HepG2 (cell line): ENCODE results near the gene HS3ST5. TPM values are rescaled to one million over a fixed set of nuclear protein-coding genes. Genes with fewer than 3 reads are reported as not detected.
A peak's percentile ranks its signal among the peaks of the same experiment; 100 is the strongest.

ENCODE experiments used
- BRF2 ChIP-seq: sonication (generic); formaldehyde crosslinking; IDR thresholded peaks from 2 replicates; pipeline ENCODE4 v1.8.1; 2022; ENCODE audit warnings: mild to moderate bottlenecking, missing genetic modification reagents
- CBFB ChIP-seq: sonication (generic); formaldehyde crosslinking; IDR thresholded peaks from 2 replicates; pipeline ENCODE4 v1.4.0; 2020; ENCODE audit warnings: missing genetic modification reagents
- FLYWCH1 ChIP-seq: sonication (generic); formaldehyde crosslinking; IDR thresholded peaks from 2 replicates; pipeline ENCODE4 v1.8.1; 2023; ENCODE audit warnings: mild to moderate bottlenecking, missing genetic modification reagents
- GPBP1L1 ChIP-seq: sonication (generic); formaldehyde crosslinking; IDR thresholded peaks from 2 replicates; pipeline ENCODE4 v1.5.0; 2020; ENCODE audit warnings: mild to moderate bottlenecking, missing genetic modification reagents
- KLF13 ChIP-seq: sonication (generic); formaldehyde crosslinking; IDR thresholded peaks from 2 replicates; pipeline ENCODE4 v1.4.0; 2020; ENCODE audit warnings: mild to moderate bottlenecking, missing genetic modification reagents
- KLF16 ChIP-seq, 2 experiments: sonication (generic) in 1 of 2; formaldehyde crosslinking in 1 of 2; IDR thresholded peaks; 2 replicates each; pipeline versions ENCODE4 v1.6.1 to v1.8.0; 2016 to 2023; ENCODE audit warnings: missing genetic modification reagents in 2 of 2, missing compliant biosample characterization in 1 of 2
- MTA1 ChIP-seq: sonication (generic); formaldehyde crosslinking; IDR thresholded peaks from 2 replicates; pipeline ENCODE4 v1.4.0; 2020; ENCODE audit warnings: missing genetic modification reagents, mild to moderate bottlenecking, borderline replicate concordance
- NCOA5 ChIP-seq: sonication (generic); formaldehyde crosslinking; IDR thresholded peaks from 2 replicates; pipeline ENCODE4 v1.4.0; 2020; ENCODE audit warnings: missing genetic modification reagents
- SOX13 ChIP-seq, 3 experiments: fragments of 450-650 bp in 1 of 3; sonication (generic) in 1 of 3; formaldehyde crosslinking in 1 of 3; IDR thresholded peaks in 2 of 3; conservative IDR thresholded peaks in 1 of 3; 2 replicates each; pipeline versions ENCODE4 v1.5.0 to v1.6.1; 2016 to 2020; ENCODE audit warnings: antibody characterized with exemption in 1 of 3, mild to moderate bottlenecking in 1 of 3, missing compliant biosample characterization in 1 of 3, missing genetic modification reagents in 1 of 3, moderate library complexity in 1 of 3
- SOX5 ChIP-seq: IDR thresholded peaks from 2 replicates; pipeline ENCODE4 v1.6.1; 2016; ENCODE audit warnings: borderline replicate concordance
- SP4 ChIP-seq: sonication (generic); formaldehyde crosslinking; IDR thresholded peaks from 2 replicates; pipeline ENCODE4 v1.8.1; 2023; ENCODE audit warnings: mild to moderate bottlenecking, missing genetic modification reagents
- SRSF9 ChIP-seq: fragments of 200-400 bp; formaldehyde crosslinking; IDR thresholded peaks from 2 replicates; pipeline ENCODE4 v1.6.1; 2018; ENCODE audit warnings: borderline replicate concordance, mild to moderate bottlenecking, low read depth, low read length; ENCODE audit not compliant: insufficient read depth, poor library complexity, severe bottlenecking
- SRY ChIP-seq: sonication (generic); formaldehyde crosslinking; IDR thresholded peaks from 2 replicates; pipeline ENCODE4 v1.8.0; 2022; ENCODE audit warnings: mild to moderate bottlenecking, missing genetic modification reagents
- SYNCRIP ChIP-seq: fragments of 200-400 bp; formaldehyde crosslinking; IDR thresholded peaks from 2 replicates; pipeline ENCODE4 v1.6.1; 2018; ENCODE audit warnings: mild to moderate bottlenecking, low read depth, low read length; ENCODE audit not compliant: insufficient read depth
- TAF15 ChIP-seq: fragments of 200-400 bp; formaldehyde crosslinking; IDR thresholded peaks from one replicate; pipeline ENCODE4 v1.6.1; 2018; ENCODE audit warnings: mild to moderate bottlenecking, low read depth, low read length; ENCODE audit not compliant: poor library complexity, severe bottlenecking
- TP53 ChIP-seq: sonication (generic); formaldehyde crosslinking; conservative IDR thresholded peaks from 2 replicates; pipeline ENCODE4 v1.4.0; 2020; ENCODE audit warnings: missing genetic modification reagents
- YY1 ChIP-seq: IDR thresholded peaks from 2 replicates; pipeline ENCODE4 v1.6.1; 2011; ENCODE audit warnings: low read length, low read depth, moderate library complexity, mild to moderate bottlenecking; ENCODE audit not compliant: insufficient read depth, insufficient replicate concordance
- ZFP36L1 ChIP-seq: sonication (generic); formaldehyde crosslinking; IDR thresholded peaks from 2 replicates; pipeline ENCODE4 v1.8.0; 2022; ENCODE audit warnings: mild to moderate bottlenecking, missing genetic modification reagents, moderate library complexity
- ZNF296 ChIP-seq: sonication (generic); formaldehyde crosslinking; conservative IDR thresholded peaks from 2 replicates; pipeline ENCODE4 v1.5.0; 2020; ENCODE audit warnings: mild to moderate bottlenecking, missing genetic modification reagents
- ZNF678 ChIP-seq: sonication (generic); formaldehyde crosslinking; IDR thresholded peaks from 2 replicates; pipeline ENCODE4 v1.4.0; 2020; ENCODE audit warnings: mild to moderate bottlenecking, missing genetic modification reagents
- ZNF703 ChIP-seq: sonication (generic); formaldehyde crosslinking; IDR thresholded peaks from 2 replicates; pipeline ENCODE4 v1.5.1; 2020; ENCODE audit warnings: missing genetic modification reagents, mild to moderate bottlenecking, moderate library complexity, borderline replicate concordance
- ZNF746 ChIP-seq: sonication (generic); formaldehyde crosslinking; IDR thresholded peaks from 2 replicates; pipeline ENCODE4 v1.8.0; 2022; ENCODE audit warnings: mild to moderate bottlenecking, missing genetic modification reagents
- ZSCAN30 ChIP-seq: sonication (generic); formaldehyde crosslinking; IDR thresholded peaks from 2 replicates; pipeline ENCODE4 v1.5.0; 2020; ENCODE audit warnings: mild to moderate bottlenecking, missing genetic modification reagents
- ZXDC ChIP-seq: sonication (generic); formaldehyde crosslinking; IDR thresholded peaks from 2 replicates; pipeline ENCODE4 v1.5.0; 2020; ENCODE audit warnings: mild to moderate bottlenecking, missing genetic modification reagents
- polyA plus RNA-seq, 8 experiments: library from polyadenylated mRNA; depleted of rRNA in 3 of 8; stranded (reverse) in 7 of 8; unstranded in 1 of 8; fragments of >200 nt; fragmentation: Illumina TruSeq in 4 of 8; extraction: Trizol in 4 of 8; gene quantifications; 2 replicates each; pipeline versions ENCODE4 v1.2.1 to v1.2.3, GENCODE V29; 2011 to 2016; ENCODE audit warnings: low read depth in 4 of 8, missing spikeins in 1 of 8, mixed read lengths in 1 of 8; ENCODE audit not compliant: insufficient read depth in 1 of 8
- total RNA-seq, 5 experiments: library from RNA; depleted of rRNA; stranded (reverse); fragments of >200 nt; fragmentation: Illumina TruSeq; extraction: Trizol; gene quantifications; 2 replicates each; pipeline ENCODE4 v1.2.3, GENCODE V29; 2016; ENCODE audit warnings: low read depth in 1 of 5

Gene HS3ST5
- total and polyA plus RNA-seq, 2 of the 13 experiments (the other 11 are each of a cell fraction or from before 2014, with no cell fraction given) = 1.1 to 1.6 TPM

GRCh38 chr6:114342826-114343781, at the start of gene HS3ST5 (continued):
- TF ChIP-seq SRSF9 (no peak), TAF15 (no peak), ZNF296 (CRISPR knock-in tag) (no peak; the same call in 1 of the 2 replicates), ZNF703 (CRISPR knock-in tag) (no peak), ZXDC (CRISPR knock-in tag) (no peak), SP4 (no peak), FLYWCH1 (CRISPR knock-in tag) (no peak), SRY (CRISPR knock-in tag) (0 out of 2 replicates have a peak, but pooled peaks have one; percentile 51), ZFP36L1 (0 out of 2 replicates have a peak, but pooled peaks have one; percentile 29), ZSCAN30 (CRISPR knock-in tag) (no peak), SOX5 (CRISPR knock-in tag) (0 out of 2 replicates have a peak, but pooled peaks have one; percentile 10), NCOA5 (CRISPR knock-in tag) (no peak), MTA1 (CRISPR knock-in tag) (peak; percentile 70; the same call in 1 of the 2 replicates), ZNF678 (CRISPR knock-in tag) (no peak), SOX13 (IDR thresholded peaks at IDR 0.05) (no peak), SOX13 (CRISPR knock-in tag; conservative IDR thresholded peaks at IDR 0.05 in 1 of 2, IDR thresholded peaks at IDR 0.05 in 1 of 2) (no peak), SYNCRIP (no peak), KLF16 (CRISPR knock-in tag; IDR thresholded peaks at IDR 0.05) (0 out of 4 replicates have a peak, but pooled peaks of 1 of the 2 experiments have one; percentile 31), BRF2 (CRISPR knock-in tag) (no peak), ZNF746 (no peak), CBFB (no peak), YY1 (no peak), GPBP1L1 (CRISPR knock-in tag) (no peak), TP53 (CRISPR knock-in tag) (no peak), KLF13 (CRISPR knock-in tag) (no peak)
